Upper lobe of left lung (tissue), 6 donors: ENCODE data around the gene TNK2. TPM values are rescaled to one million over a fixed set of nuclear protein-coding genes. Genes with fewer than 3 reads are reported as not detected.
"Not testable (repeated sequence)": the region's sequence is repeated elsewhere in the genome, so short reads cannot be mapped to it uniquely, and the experiment has no call there.

Experiments
- ATAC-seq, 2 donors: fragments of 200-7000 bp; cut with Tn5 transposase; one replicate each; pipeline ENCODE4 v1.9.1; 2022; ENCODE audit warnings: mild to moderate bottlenecking in 2 of 2, moderate library complexity in 2 of 2; ENCODE audit not compliant: low FRiP score in 2 of 2
- DNase-seq, 2 donors: peaks; one replicate each; pipeline ENCODE4 v3.0.0-alpha.2; 2019 to 2020
- H3K27ac ChIP-seq, 4 donors: fragments of 200-600 bp; sonication (generic); one replicate each; pipeline ENCODE4 v1.5.1; 2016 to 2019
- H3K27me3 ChIP-seq, 4 donors: fragments of 200-600 bp; sonication (generic); one replicate each; pipeline ENCODE4 v1.5.1; 2017 to 2019
- H3K36me3 ChIP-seq, 4 donors: fragments of 200-600 bp; sonication (generic); one replicate each; pipeline ENCODE4 v1.5.1; 2016 to 2019
- H3K4me1 ChIP-seq, 4 donors: fragments of 200-600 bp; sonication (generic); one replicate each; pipeline ENCODE4 v1.5.1; 2018 to 2019
- H3K4me3 ChIP-seq, 4 donors: fragments of 200-600 bp; sonication (generic); one replicate each; pipeline ENCODE4 v1.5.1; 2017 to 2019; ENCODE audit warnings: mild to moderate bottlenecking in 2 of 4, moderate library complexity in 1 of 4
- H3K9me3 ChIP-seq, 4 donors: fragments of 200-600 bp; sonication (generic); one replicate each; pipeline ENCODE4 v1.5.1; 2018 to 2019
- CTCF ChIP-seq, 6 experiments: fragments of 450-650 bp in 4 of 6; fragments of 200-600 bp in 2 of 6; sonication (generic) in 2 of 6; IDR thresholded peaks; one replicate each; pipeline ENCODE4 v1.5.1; 2016 to 2019; ENCODE audit warnings: antibody characterized with exemption in 6 of 6
- EP300 ChIP-seq, 4 donors: sonication (generic); formaldehyde crosslinking; IDR thresholded peaks; one replicate each; pipeline ENCODE4 v1.5.1; 2017; ENCODE audit warnings: antibody characterized with exemption in 4 of 4, control low read depth in 2 of 4
- POLR2A ChIP-seq, 4 donors: fragments of 450-650 bp; IDR thresholded peaks; one replicate each; pipeline ENCODE4 v1.5.1; 2016 to 2017; ENCODE audit warnings: antibody characterized with exemption in 4 of 4, mild to moderate bottlenecking in 2 of 4
- POLR2AphosphoS5 ChIP-seq, 2 donors: sonication (generic); formaldehyde crosslinking; IDR thresholded peaks; one replicate each; pipeline ENCODE4 v1.5.1; 2017; ENCODE audit warnings: antibody characterized with exemption in 2 of 2
- WGBS, 2 donors: methylation state at CpG; one replicate each; pipeline ENCODE4 v1.1.5; 2017 to 2018; 5-methylcytosine and 5-hydroxymethylcytosine counted together
- total RNA-seq, 6 donors: library from RNA; depleted of rRNA in 4 of 6; stranded (reverse); fragments of >200 nt in 4 of 6; gene quantifications; one replicate each; pipeline versions ENCODE4 v1.1.0 to v1.2.1, GENCODE V29; 2016 to 2021
- donor health status: DM: no; HTN: no; CAD: no; lungs with moderate emphysema.
- donor health status: DM: no; HTN: yes; CAD: no; lungs with severe emphysema.

TNK2 gene
- total RNA-seq, 6 donors from 2014 or later, result 18.7 to 171 (median 70.1) TPM

- ATAC-seq, result no peak
- no peak for TF ChIP-seq POLR2A (IDR thresholded peaks at IDR 0.05)
- no peak overlapping the region for H3K4me3 ChIP-seq
- peak in 1 of 2 donors; percentile 17 for DNase-seq
- H3K9me3 ChIP-seq, result no peaks in the 10 kb centered on the region
- no peak overlapping the region for H3K27ac ChIP-seq
- H3K36me3 ChIP-seq, result no peaks in the 10 kb centered on the region
- H3K27me3 ChIP-seq, result no peaks in the 10 kb centered on the region
- H3K4me1 ChIP-seq, result peaks cover 4 to 11% (median 9%) of the 10 kb centered on the region in 4 donors
- 70 to 72% methylated on average over 6 of the region's 6 CpGs for WGBS, 2 donors
Measured at GRCh38 chr3:195916291-195916690, 7.9 kb upstream of the TNK2 start.

GRCh38 chr3:195914648-195915473 is 6.5 kb upstream of the TNK2 start:
- 0 to 29% methylated on average over 4 to 13 of the region's 14 CpGs for WGBS, 2 donors
- Histone ChIP-seq H3K27ac (peak overlapping the region; percentile 72 to 80 (median 76)), H3K27me3 (no peaks in the 10 kb centered on the region), H3K9me3 (no peaks in the 10 kb centered on the region), H3K36me3 (no peaks in the 10 kb centered on the region), H3K4me1 (peaks cover 8 to 17% (median 11%) of the 10 kb centered on the region in 4 donors), H3K4me3 (no peak overlapping the region)
- TF ChIP-seq POLR2A (IDR thresholded peaks at IDR 0.05), result no peak
- TF ChIP-seq POLR2AphosphoS5 (IDR thresholded peaks at IDR 0.05), result peak; percentile 37 to 47
- no peak for TF ChIP-seq EP300 (IDR thresholded peaks at IDR 0.05)
- TF ChIP-seq CTCF (IDR thresholded peaks at IDR 0.05), result peak; percentile 92 to 95 (median 95)
- DNase-seq (peak in 1 of 2 donors; percentile 97), ATAC-seq (peak; percentile 96 to 97)

GRCh38 chr3:195914146-195914545 is 5.8 kb upstream of the TNK2 start:
- ATAC-seq, H3K9me3 ChIP-seq, H3K27me3 ChIP-seq, H3K36me3 ChIP-seq, H3K4me3 ChIP-seq: not testable (repeated sequence)
- Histone ChIP-seq H3K4me1 (peaks cover 8 to 20% (median 13%) of the 10 kb centered on the region in 4 donors), H3K27ac (peak overlapping the region; percentile 72 to 80 (median 76))
- WGBS, 2 donors, result 85 to 94% methylated on average over 8 of the region's 8 CpGs
- DNase-seq, result peak in 1 of 2 donors; percentile 2

GRCh38 chr3:195913382-195913781 is 5.0 kb upstream of the TNK2 start:
- H3K4me1 ChIP-seq, result peaks cover 9 to 26% (median 16%) of the 10 kb centered on the region in 4 donors
- WGBS, 2 donors, result 89 to 92% methylated on average over 11 of the region's 11 CpGs
- ATAC-seq, result no peak
- no peaks in the 10 kb centered on the region for H3K27me3 ChIP-seq
- DNase-seq, result peak in 1 of 2 donors; percentile 15
- no peaks in the 10 kb centered on the region for H3K9me3 ChIP-seq
- H3K27ac ChIP-seq, result no peak overlapping the region
- H3K4me3 ChIP-seq, result no peak overlapping the region
- TF ChIP-seq CTCF (IDR thresholded peaks at IDR 0.05), result no peak
- TF ChIP-seq POLR2AphosphoS5 (IDR thresholded peaks at IDR 0.05), result no peak
- TF ChIP-seq EP300 (IDR thresholded peaks at IDR 0.05), result no peak
- no peak for TF ChIP-seq POLR2A (IDR thresholded peaks at IDR 0.05)
- H3K36me3 ChIP-seq, result no peaks in the 10 kb centered on the region

GRCh38 chr3:195911946-195912270 is 3.6 kb upstream of the TNK2 start:
- DNase-seq (peak in 1 of 2 donors; percentile 12), ATAC-seq (no peak)
- WGBS, 2 donors, result 57 to 78% methylated on average over 4 of the region's 4 CpGs
- H3K4me3 ChIP-seq, result no peak overlapping the region
- H3K27me3 ChIP-seq, result no peaks in the 10 kb centered on the region
- H3K27ac ChIP-seq, result no peak overlapping the region
- H3K4me1 ChIP-seq, result peaks cover 21 to 41% (median 31%) of the 10 kb centered on the region in 4 donors
- H3K36me3 ChIP-seq, result no peaks in the 10 kb centered on the region
- H3K9me3 ChIP-seq, result no peaks in the 10 kb centered on the region
- TF ChIP-seq EP300 (IDR thresholded peaks at IDR 0.05) (no peak), CTCF (IDR thresholded peaks at IDR 0.05) (no peak), POLR2A (IDR thresholded peaks at IDR 0.05) (no peak)
